Left forelimb (tissue), 1 donor: Measurements from ENCODE around the gene GALR1.
"Not testable (repeated sequence)": the region's sequence is repeated elsewhere in the genome, so short reads cannot be mapped to it uniquely, and the experiment has no call there.

ENCODE experiments used
- DNase-seq: peaks from one replicate; pipeline ENCODE4 v3.0.0-alpha.2; 2018; ENCODE audit warnings: low spot score

The GALR1 gene

GRCh38 chr18:77250926-77251729 is 1.5 kb downstream of the GALR1 start:
- no peak for DNase-seq

- DNase-seq: no peak
Measured at GRCh38 chr18:77251730-77252050, 2.0 kb downstream of the GALR1 start.

- DNase-seq: no peak
Measured at GRCh38 chr18:77254711-77255405, 5.2 kb downstream of the GALR1 start.

- DNase-seq: no peak
Measured at GRCh38 chr18:77255426-77256105, 5.9 kb downstream of the GALR1 start.

GRCh38 chr18:77262643-77263465 is 13.2 kb downstream of the GALR1 start:
- no peak for DNase-seq

GRCh38 chr18:77263466-77263763 is 13.8 kb downstream of the GALR1 start:
- no peak for DNase-seq

- no peak for DNase-seq
Measured at GRCh38 chr18:77267969-77268368, 18.3 kb downstream of the GALR1 start.

GRCh38 chr18:77268456-77268855 is 18.8 kb downstream of the GALR1 start:
- DNase-seq: no peak

GRCh38 chr18:77271576-77272481 is 22.2 kb downstream of the GALR1 start:
- no peak for DNase-seq

GRCh38 chr18:77290841-77291240 is 41.2 kb downstream of the GALR1 start:
- DNase-seq: not testable (repeated sequence)

- DNase-seq: no peak
Measured at GRCh38 chr18:77298172-77298571, 48.5 kb downstream of the GALR1 start.

- no peak for DNase-seq
Measured at GRCh38 chr18:77299706-77300105, 50.1 kb downstream of the GALR1 start.

GRCh38 chr18:77300579-77300978 is 50.9 kb downstream of the GALR1 start:
- DNase-seq: no peak

GRCh38 chr18:77304268-77304667 is 54.6 kb downstream of the GALR1 start:
- no peak for DNase-seq

- DNase-seq: no peak
Measured at GRCh38 chr18:77305676-77306075, 56.0 kb downstream of the GALR1 start.

- no peak for DNase-seq
Measured at GRCh38 chr18:77308216-77308615, 58.6 kb downstream of the GALR1 start.

- DNase-seq: no peak
Measured at GRCh38 chr18:77314511-77314910, 64.9 kb downstream of the GALR1 start.

- DNase-seq: no peak
Measured at GRCh38 chr18:77314952-77315351, 65.3 kb downstream of the GALR1 start.

GRCh38 chr18:77316008-77316407 is 66.4 kb downstream of the GALR1 start:
- DNase-seq: no peak

GRCh38 chr18:77316641-77317040 is 67.0 kb downstream of the GALR1 start:
- no peak for DNase-seq

GRCh38 chr18:77320971-77321559 is 71.4 kb downstream of the GALR1 start:
- no peak for DNase-seq
